GM23338 (cell line): Measurements from ENCODE around the gene TMTC2.

Experiments used
- CTCF ChIP-seq, 2 experiments: fragments of 200-600 bp in 1 of 2; sonication (generic) in 1 of 2; conservative IDR thresholded peaks; 2 replicates each; pipeline versions ENCODE4 v1.5.1 to v1.6.1; 2016 to 2017; ENCODE audit warnings: antibody characterized with exemption in 2 of 2, low read depth in 2 of 2, mild to moderate bottlenecking in 2 of 2, moderate library complexity in 1 of 2
- EZH2 ChIP-seq: fragments of 200-600 bp; sonication (generic); IDR thresholded peaks from one replicate; pipeline ENCODE4 v1.8.0; 2017; ENCODE audit warnings: antibody characterized with exemption, mild to moderate bottlenecking, low read depth; ENCODE audit not compliant: unreplicated experiment
- EZH2phosphoT487 ChIP-seq: fragments of 200-600 bp; sonication (generic); IDR thresholded peaks from one replicate; pipeline ENCODE4 v1.8.1; 2018; ENCODE audit warnings: antibody characterized with exemption; ENCODE audit not compliant: unreplicated experiment
- JUNB ChIP-seq: IDR thresholded peaks from one replicate; pipeline ENCODE4 v1.6.1; 2016; ENCODE audit warnings: antibody characterized with exemption; ENCODE audit not compliant: unreplicated experiment

- TF ChIP-seq JUNB (no peak), CTCF (conservative IDR thresholded peaks at IDR 0.05; ENCODE audit: low read depth in 2 of 2) (no peak), EZH2phosphoT487 (no peak), EZH2 (no peak)
These were observed 316.3 kb downstream of the TMTC2 start for GRCh38 chr12:83003026-83003425.
